HepG2 (cell line): ENCODE results near the gene PRELID1. TPM values are rescaled to one million over a fixed set of nuclear protein-coding genes. Genes with fewer than 3 reads are reported as not detected.

ENCODE experiments used
- ATAC-seq: fragments of 200-7000 bp; cut with Tn5 transposase; 3 replicates; pipeline ENCODE4 v1.9.1; 2020; ENCODE audit warnings: mild to moderate bottlenecking, moderate library complexity
- BruUV-seq: library from RNA; stranded (reverse); fragments of 400-500 nt; replicated peaks from 2 replicates; lab custom pipeline; 2021; lab: Mats Ljungman, UMichigan
- CTCF ChIA-PET: fragments of 300-600 bp; formaldehyde crosslinking; extraction: SDS; loops from one replicate; lab custom pipeline; 2021; ENCODE audit warnings: low total read pairs, inconsistent platforms, low intra/inter-chr PET ratio; lab: Yijun Ruan, JAX
- POLR2A ChIA-PET: fragments of 350-600 bp; sonication (Branson Sonifier 250); formaldehyde crosslinking; loops from one replicate; lab custom pipeline; 2020; ENCODE audit warnings: antibody characterized with exemption, inconsistent platforms; lab: Yijun Ruan, JAX
- DNase-seq: peaks from one replicate; pipeline ENCODE4 v3.0.0-alpha.2; 2015; ENCODE audit warnings: low spot score
- FAIRE-seq: peaks from 3 replicates; lab custom pipeline; 2011; peaks lifted over from hg19 to GRCh38; lab: Jason Lieb, UNC
- H2AFZ ChIP-seq: one replicate; pipeline ENCODE4 v1.6.1; 2011; ENCODE audit warnings: low read length, inconsistent platforms
- H3K27ac ChIP-seq: fragments of 300-600 bp; 3 replicates; pipeline ENCODE4 v1.8.0; 2011; ENCODE audit warnings: mixed run types, mild to moderate bottlenecking, mixed read lengths, low read length, inconsistent platforms; ENCODE audit not compliant: insufficient read depth; ENCODE audit errors: extremely low read length
- H3K27me3 ChIP-seq, 2 experiments: fragments of 200-600 bp in 1 of 2; 2 replicates in 1 of 2; 3 replicates in 1 of 2; pipeline versions ENCODE4 v1.6.0 to v1.8.0; 2011; ENCODE audit warnings: low read length in 2 of 2, mild to moderate bottlenecking in 2 of 2, moderate library complexity in 2 of 2, inconsistent platforms in 1 of 2; ENCODE audit not compliant: insufficient read depth in 2 of 2, control insufficient read depth in 1 of 2
- H3K36me3 ChIP-seq, 2 experiments: fragments of 200-600 bp in 1 of 2; replicated peaks in 1 of 2; 2 replicates in 1 of 2; 3 replicates in 1 of 2; pipeline versions ENCODE4 v1.5.1 to v1.8.0; 2011; ENCODE audit warnings: low read length in 2 of 2, inconsistent platforms in 1 of 2; ENCODE audit not compliant: insufficient read depth in 2 of 2, control insufficient read depth in 1 of 2
- H3K4me1 ChIP-seq: 2 replicates; pipeline ENCODE4 v1.5.1; 2012; ENCODE audit warnings: low read length, inconsistent platforms; ENCODE audit not compliant: insufficient read depth
- H3K4me2 ChIP-seq: 2 replicates; pipeline ENCODE4 v1.6.0; 2011; ENCODE audit warnings: low read depth, low read length, inconsistent platforms
- H3K4me3 ChIP-seq, 3 experiments: fragments of 200-600 bp in 1 of 3; sonication (generic), shearing (Covaris generic) in 1 of 3; replicated peaks in 1 of 3; 2 replicates each; pipeline ENCODE4 v1.5.1; 2011 to 2016; ENCODE audit warnings: low read length in 3 of 3, inconsistent platforms in 2 of 3, low read depth in 2 of 3, mild to moderate bottlenecking in 2 of 3, control low read depth in 1 of 3, mixed read lengths in 1 of 3; ENCODE audit not compliant: insufficient read depth in 1 of 3
- H3K79me2 ChIP-seq: one replicate; pipeline ENCODE4 v1.6.1; 2011; ENCODE audit warnings: low read length, inconsistent platforms; ENCODE audit not compliant: insufficient read depth
- H3K9ac ChIP-seq: 2 replicates; pipeline ENCODE4 v1.6.0; 2011; ENCODE audit warnings: mild to moderate bottlenecking, low read depth, low read length, inconsistent platforms; ENCODE audit not compliant: insufficient read depth
- H3K9me3 ChIP-seq: 2 replicates; pipeline ENCODE4 v1.5.1; 2012; ENCODE audit warnings: mild to moderate bottlenecking, low read length
- H4K20me1 ChIP-seq: 2 replicates; pipeline ENCODE4 v1.6.0; 2011; ENCODE audit warnings: inconsistent platforms, mild to moderate bottlenecking, low read length, moderate library complexity; ENCODE audit not compliant: insufficient read depth
- BORCS8-MEF2B ChIP-seq: sonication (generic); formaldehyde crosslinking; IDR thresholded peaks from 2 replicates; pipeline ENCODE4 v1.8.0; 2022; ENCODE audit warnings: mild to moderate bottlenecking, missing genetic modification reagents
- CEBPB ChIP-seq: IDR thresholded peaks from 2 replicates; pipeline ENCODE4 v1.6.1; 2011; ENCODE audit warnings: low read depth, low read length, improper control_type of control experiment, borderline replicate concordance
- MIER2 ChIP-seq: IDR thresholded peaks from 2 replicates; pipeline ENCODE4 v1.6.1; 2016; ENCODE audit warnings: missing biosample characterization, missing genetic modification reagents
- MTA3 ChIP-seq: sonication (generic); formaldehyde crosslinking; IDR thresholded peaks from 2 replicates; pipeline ENCODE4 v1.4.0; 2020; ENCODE audit warnings: missing genetic modification reagents
- NCOA2 ChIP-seq: sonication (generic); formaldehyde crosslinking; IDR thresholded peaks from 2 replicates; pipeline ENCODE4 v1.8.0; 2022; ENCODE audit warnings: inconsistent platforms
- NR3C1 ChIP-seq: sonication (generic); formaldehyde crosslinking; IDR thresholded peaks from 2 replicates; pipeline ENCODE4 v1.4.0; 2020; ENCODE audit warnings: missing genetic modification reagents
- RBFOX2 ChIP-seq: fragments of 200-400 bp; formaldehyde crosslinking; IDR thresholded peaks from 2 replicates; pipeline ENCODE4 v1.6.1; 2017; ENCODE audit warnings: low read depth, mild to moderate bottlenecking, low read length
- ZEB1 ChIP-seq: IDR thresholded peaks from 2 replicates; pipeline ENCODE4 v1.6.1; 2012; ENCODE audit warnings: mild to moderate bottlenecking, low read depth, inconsistent platforms; ENCODE audit not compliant: insufficient replicate concordance
- ZNF264 ChIP-seq: sonication (generic); formaldehyde crosslinking; IDR thresholded peaks from 2 replicates; pipeline ENCODE4 v1.4.0; 2020; ENCODE audit warnings: missing genetic modification reagents
- ZNF280B ChIP-seq: sonication (generic); formaldehyde crosslinking; IDR thresholded peaks from 2 replicates; pipeline ENCODE4 v1.5.0; 2020; ENCODE audit warnings: missing genetic modification reagents, mild to moderate bottlenecking, borderline replicate concordance
- ZNF713 ChIP-seq: sonication (generic); formaldehyde crosslinking; IDR thresholded peaks from 2 replicates; pipeline ENCODE4 v1.4.0; 2020; ENCODE audit warnings: mild to moderate bottlenecking, missing genetic modification reagents
- ZNF879 ChIP-seq: sonication (generic); formaldehyde crosslinking; IDR thresholded peaks from 2 replicates; pipeline ENCODE4 v1.8.1; 2023; ENCODE audit warnings: missing genetic modification reagents
- WGBS: methylation state at CpG from one replicate; pipeline ENCODE4 v1.1.6; 2017; ENCODE audit warnings: low lambda C conversion rate; 5-methylcytosine and 5-hydroxymethylcytosine counted together
- in situ Hi-C: cut with HindIII; loops from 2 replicates; pipeline ENCODE4 v1.10.0; 2017; ENCODE audit warnings: low pct_unique_long_range_greater_than_20kb; ENCODE audit not compliant: extremely low pct_ligation_motif_present
- intact Hi-C: fragments of 100-400 bp; cut with micrococcal nuclease; formaldehyde crosslinking; loops from one replicate; pipeline ENCODE4 v1.10.0; 2022; ENCODE audit not compliant: unreplicated experiment
- polyA plus RNA-seq, 8 experiments: library from polyadenylated mRNA; depleted of rRNA in 3 of 8; stranded (reverse) in 7 of 8; unstranded in 1 of 8; fragments of >200 nt; fragmentation: Illumina TruSeq in 4 of 8; extraction: Trizol in 4 of 8; gene quantifications; 2 replicates each; pipeline versions ENCODE4 v1.2.1 to v1.2.3, GENCODE V29; 2011 to 2016; ENCODE audit warnings: low read depth in 4 of 8, missing spikeins in 1 of 8, mixed read lengths in 1 of 8; ENCODE audit not compliant: insufficient read depth in 1 of 8
- total RNA-seq, 5 experiments: library from RNA; depleted of rRNA; stranded (reverse); fragments of >200 nt; fragmentation: Illumina TruSeq; extraction: Trizol; gene quantifications; 2 replicates each; pipeline ENCODE4 v1.2.3, GENCODE V29; 2016; ENCODE audit warnings: low read depth in 1 of 5

Gene PRELID1
- total and polyA plus RNA-seq, 2 of the 13 experiments (the other 11 are each of a cell fraction or from before 2014, with no cell fraction given), result 250 to 271 TPM

GRCh38 chr5:177293819-177294581 lies 9.6 kb upstream of the PRELID1 start:
- Histone ChIP-seq H4K20me1 (no peaks in the 10 kb centered on the region), H3K27me3 (peaks cover 1 to 10% of the 10 kb centered on the region in 2 experiments; a peak in 2 of 5 replicates), H3K9me3 (no peaks in the 10 kb centered on the region), H3K9ac (no peak overlapping the region), H3K27ac (no peak overlapping the region)
- POLR2A ChIA-PET, result no interaction called here
- no peak for FAIRE-seq
- BruUV-seq, result no TSS peak
- 65% methylated on average over 4 of the region's 12 CpGs for WGBS
- TF ChIP-seq ZNF280B, result no peak
- TF ChIP-seq RBFOX2, result no peak
- TF ChIP-seq ZNF713 (CRISPR knock-in tag), result no peak
- no peak for TF ChIP-seq ZEB1
- no peak for TF ChIP-seq BORCS8-MEF2B (CRISPR knock-in tag)
- TF ChIP-seq, all 625 proteins: peak for 0
- H3K4me3 ChIP-seq, result no peak overlapping the region
- ATAC-seq, result no peak; the same call in 1 of the 3 replicates
- no peaks in the 10 kb centered on the region for H3K79me2 ChIP-seq
- CTCF ChIA-PET, result no interaction called here
- intact Hi-C loops (no loop called here), in situ Hi-C loops (no loop called here)
- no peak overlapping the region for H2AFZ ChIP-seq
- no peak for DNase-seq
- no peaks in the 10 kb centered on the region for H3K36me3 ChIP-seq
- H3K4me2 ChIP-seq, result no peak overlapping the region
- H3K4me1 ChIP-seq, result peaks cover 6% of the 10 kb centered on the region; the same call in 1 of the 2 replicates

DNA sequence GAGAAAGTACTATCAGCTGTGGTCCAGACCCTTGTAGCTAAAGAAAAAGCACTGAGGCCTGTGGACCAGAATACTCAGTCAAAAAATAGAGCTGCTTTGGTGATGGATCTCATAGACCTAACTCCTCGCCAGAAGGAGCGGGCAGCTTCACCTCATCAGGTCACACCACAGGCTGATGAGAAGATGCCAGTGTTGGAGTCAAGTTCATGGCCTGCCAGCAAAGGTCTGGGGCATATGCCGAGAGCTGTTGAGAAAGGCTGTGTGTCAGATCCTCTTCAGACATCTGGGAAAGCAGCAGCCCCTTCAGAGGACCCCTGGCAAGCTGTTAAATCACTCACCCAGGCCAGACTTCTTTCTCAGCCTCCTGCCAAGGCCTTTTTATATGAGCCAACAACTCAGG lies 9.0 kb upstream of the PRELID1 start:
- POLR2A ChIA-PET, result no interaction called here
- H3K9ac ChIP-seq, result no peak overlapping the region
- H3K36me3 ChIP-seq, result no peaks in the 10 kb centered on the region
- no peaks in the 10 kb centered on the region for H3K79me2 ChIP-seq
- no peak overlapping the region for H3K4me3 ChIP-seq
- no peak overlapping the region for H3K27ac ChIP-seq
- peaks cover 6% of the 10 kb centered on the region; the same call in 1 of the 2 replicates for H3K4me1 ChIP-seq
- no peak for ATAC-seq
- intact Hi-C loops, result no loop called here
- H3K9me3 ChIP-seq, result no peaks in the 10 kb centered on the region
- CTCF ChIA-PET, result no interaction called here
- no peak overlapping the region for H3K4me2 ChIP-seq
- FAIRE-seq, result no peak
- H3K27me3 ChIP-seq, result peaks cover 1 to 10% of the 10 kb centered on the region in 2 experiments; a peak in 2 of 5 replicates
- no peak for DNase-seq
- H2AFZ ChIP-seq, result no peak overlapping the region
- no peaks in the 10 kb centered on the region for H4K20me1 ChIP-seq
- no TSS peak for BruUV-seq
- in situ Hi-C loops, result no loop called here
- WGBS, result 60% methylated on average over 2 of the region's 3 CpGs
- TF ChIP-seq ZNF264 (CRISPR knock-in tag), result no peak
- TF ChIP-seq ZNF879 (CRISPR knock-in tag), result no peak
- no peak for TF ChIP-seq MIER2 (CRISPR knock-in tag)
- TF ChIP-seq NCOA2 (CRISPR knock-in tag), result no peak
- TF ChIP-seq CEBPB, result no peak
- TF ChIP-seq NR3C1 (CRISPR knock-in tag), result no peak
- no peak for TF ChIP-seq MTA3 (CRISPR knock-in tag)
